H9 (cell line): Measurements from ENCODE around the gene CCDC116. TPM values are rescaled to one million over a fixed set of nuclear protein-coding genes. Genes with fewer than 3 reads are reported as not detected.

Source experiments
- DNase-seq: peaks from one replicate; pipeline ENCODE4 v3.0.0-alpha.2; 2017
- H2AFZ ChIP-seq: one replicate; pipeline ENCODE4 v1.6.1; 2013; ENCODE audit warnings: mild to moderate bottlenecking, low read length, control low read depth, moderate library complexity
- H2AK5ac ChIP-seq: 2 replicates; pipeline ENCODE4 v1.6.1; 2013; ENCODE audit warnings: low read length, control low read depth, mixed read lengths; ENCODE audit not compliant: insufficient read length
- H2BK120ac ChIP-seq: one replicate; pipeline ENCODE4 v1.6.1; 2013; ENCODE audit warnings: low read depth, mild to moderate bottlenecking, low read length, control low read depth, inconsistent platforms; ENCODE audit not compliant: poor library complexity, severe bottlenecking
- H2BK12ac ChIP-seq: 2 replicates; pipeline ENCODE4 v1.6.1; 2013; ENCODE audit warnings: low read length, control low read depth, mixed read lengths, low read depth; ENCODE audit not compliant: insufficient read length
- H2BK15ac ChIP-seq: 2 replicates; pipeline ENCODE4 v1.6.1; 2013; ENCODE audit warnings: low read depth, low read length, control low read depth
- H2BK20ac ChIP-seq: one replicate; pipeline ENCODE4 v1.6.1; 2013; ENCODE audit warnings: low read depth, mild to moderate bottlenecking, low read length, control low read depth, inconsistent platforms; ENCODE audit not compliant: poor library complexity, severe bottlenecking
- H2BK5ac ChIP-seq: 2 replicates; pipeline ENCODE4 v1.6.1; 2013; ENCODE audit warnings: low read length, control low read depth, mixed read lengths; ENCODE audit not compliant: insufficient read length
- H3K14ac ChIP-seq: 2 replicates; pipeline ENCODE4 v1.6.1; 2013; ENCODE audit warnings: low read length, control low read depth; ENCODE audit not compliant: insufficient read depth
- H3K18ac ChIP-seq: 2 replicates; pipeline ENCODE4 v1.6.1; 2013; ENCODE audit warnings: low read depth, mild to moderate bottlenecking, mixed read lengths, low read length, control low read depth; ENCODE audit not compliant: insufficient read length
- H3K23ac ChIP-seq: 2 replicates; pipeline ENCODE4 v1.6.1; 2013; ENCODE audit warnings: low read length, control low read depth, mixed read lengths, low read depth; ENCODE audit not compliant: insufficient read length
- H3K23me2 ChIP-seq: 2 replicates; pipeline ENCODE4 v1.6.1; 2013; ENCODE audit warnings: low read depth, mild to moderate bottlenecking, mixed read lengths, low read length, control low read depth; ENCODE audit not compliant: insufficient read length, poor library complexity, severe bottlenecking
- H3K27ac ChIP-seq: 2 replicates; pipeline ENCODE4 v1.5.1; 2013; ENCODE audit warnings: low read length, control low read depth, mixed read lengths, low read depth; ENCODE audit not compliant: insufficient read length
- H3K27me3 ChIP-seq: 2 replicates; pipeline ENCODE4 v1.6.1; 2013; ENCODE audit warnings: low read length, control low read depth, inconsistent platforms; ENCODE audit not compliant: insufficient read depth
- H3K4ac ChIP-seq: 2 replicates; pipeline ENCODE4 v1.6.1; 2013; ENCODE audit warnings: low read depth, mild to moderate bottlenecking, control low read depth, inconsistent platforms, low read length, moderate library complexity
- H3K4me1 ChIP-seq: 2 replicates; pipeline ENCODE4 v1.6.1; 2013; ENCODE audit warnings: low read length, control low read depth, inconsistent platforms; ENCODE audit not compliant: insufficient read depth
- H3K4me2 ChIP-seq: 2 replicates; pipeline ENCODE4 v1.6.1; 2013; ENCODE audit warnings: low read length, control low read depth, mixed read lengths; ENCODE audit not compliant: insufficient read length, insufficient read depth
- H3K56ac ChIP-seq: 2 replicates; pipeline ENCODE4 v1.6.1; 2013; ENCODE audit warnings: low read depth, mild to moderate bottlenecking, mixed read lengths, low read length, control low read depth; ENCODE audit not compliant: insufficient read length
- H3K79me1 ChIP-seq: 2 replicates; pipeline ENCODE4 v1.6.1; 2013; ENCODE audit warnings: low read depth, mild to moderate bottlenecking, moderate library complexity, low read length, control low read depth, inconsistent platforms; ENCODE audit not compliant: insufficient read depth, poor library complexity, severe bottlenecking
- H3K79me2 ChIP-seq: 2 replicates; pipeline ENCODE4 v1.6.1; 2013; ENCODE audit warnings: low read length, control low read depth, inconsistent platforms; ENCODE audit not compliant: insufficient read depth
- H3K9ac ChIP-seq: 2 replicates; pipeline ENCODE4 v1.6.1; 2013; ENCODE audit warnings: low read length, control low read depth, mixed read lengths; ENCODE audit not compliant: insufficient read length; ENCODE audit errors: extremely low read depth
- H3K9me3 ChIP-seq: one replicate; pipeline ENCODE4 v1.6.1; 2013; ENCODE audit warnings: low read depth, low read length, inconsistent platforms; ENCODE audit not compliant: control insufficient read depth
- H3T11ph ChIP-seq: one replicate; pipeline ENCODE4 v1.6.1; 2013; ENCODE audit warnings: mild to moderate bottlenecking, low read length, control low read depth, inconsistent platforms
- H4K20me1 ChIP-seq: one replicate; pipeline ENCODE4 v1.6.1; 2013; ENCODE audit not compliant: control insufficient read depth, insufficient read length, insufficient read depth
- H4K5ac ChIP-seq: 2 replicates; pipeline ENCODE4 v1.6.1; 2013; ENCODE audit warnings: low read depth, mild to moderate bottlenecking, mixed read lengths, low read length, control low read depth; ENCODE audit not compliant: insufficient read length
- H4K8ac ChIP-seq: replicated peaks from 2 replicates; pipeline ENCODE4 v1.6.1; 2013; ENCODE audit warnings: low read length, control low read depth, mixed read lengths, low read depth; ENCODE audit not compliant: insufficient read length
- H4K91ac ChIP-seq: 2 replicates; pipeline ENCODE4 v1.6.1; 2013; ENCODE audit warnings: low read depth, mild to moderate bottlenecking, moderate library complexity, mixed read lengths, low read length, control low read depth; ENCODE audit not compliant: insufficient read length
- H3K27ac Mint-ChIP-seq, 3 experiments: 2 replicates in 2 of 3; 3 replicates in 1 of 3; pipeline ENCODE4 v1.8.0; 2020 to 2021; ENCODE audit warnings: mixed read lengths in 3 of 3, mild to moderate bottlenecking in 1 of 3, moderate library complexity in 1 of 3
- H3K27me3 Mint-ChIP-seq: 2 replicates; pipeline ENCODE4 v1.8.0; 2021; ENCODE audit warnings: low read depth, mild to moderate bottlenecking, moderate library complexity, mixed read lengths
- H3K36me3 Mint-ChIP-seq, 3 experiments: 2 replicates in 2 of 3; 3 replicates in 1 of 3; pipeline ENCODE4 v1.8.0; 2020 to 2021; ENCODE audit warnings: low read depth in 3 of 3, mixed read lengths in 3 of 3; ENCODE audit not compliant: insufficient read depth in 1 of 3
- H3K4me1 Mint-ChIP-seq, 2 experiments: 2 replicates each; pipeline ENCODE4 v1.8.0; 2020; ENCODE audit warnings: mixed read lengths in 2 of 2
- H3K4me3 Mint-ChIP-seq, 2 experiments: 2 replicates in 1 of 2; 3 replicates in 1 of 2; pipeline ENCODE4 v1.8.0; 2020 to 2021; ENCODE audit warnings: mild to moderate bottlenecking in 2 of 2, mixed read lengths in 2 of 2, moderate library complexity in 1 of 2
- H3K9me3 Mint-ChIP-seq, 2 experiments: 2 replicates in 1 of 2; 3 replicates in 1 of 2; pipeline ENCODE4 v1.8.0; 2020; ENCODE audit warnings: mild to moderate bottlenecking in 2 of 2, mixed read lengths in 2 of 2, moderate library complexity in 1 of 2
- WGBS: extraction: QIAGEN DNeasy Blood & Tissue Kit; methylation state at CpG from one replicate; pipeline ENCODE4 v1.1.7; 2013; ENCODE audit warnings: missing lambda C conversion rate, low lambda C conversion rate, mixed read lengths; ENCODE audit not compliant: insufficient read length; ENCODE audit errors: extremely low coverage; 5-methylcytosine and 5-hydroxymethylcytosine counted together
- total RNA-seq: library from RNA; stranded (reverse); gene quantifications from 2 replicates; pipeline ENCODE4 v1.2.1, GENCODE V29; 2021
- TF ChIP-seq, protein P1 (sequence below): fragments of 200-600 bp; sonication (generic); conservative IDR thresholded peaks from 3 replicates; pipeline ENCODE4 v1.8.0; 2021; ENCODE audit warnings: antibody characterized with exemption, mild to moderate bottlenecking

Gene CCDC116
- total RNA-seq, 1 experiment from 2014 or later: 0.63 TPM

- no peak overlapping the region for H3T11ph ChIP-seq
- no peak overlapping the region for H2BK20ac ChIP-seq
- no peaks in the 10 kb centered on the region for H3K27me3 Mint-ChIP-seq
- no peak overlapping the region for H3K23ac ChIP-seq
- H3K27me3 ChIP-seq: no peaks in the 10 kb centered on the region
- H3K4me2 ChIP-seq: no peak overlapping the region
- TF ChIP-seq, protein P1, sequence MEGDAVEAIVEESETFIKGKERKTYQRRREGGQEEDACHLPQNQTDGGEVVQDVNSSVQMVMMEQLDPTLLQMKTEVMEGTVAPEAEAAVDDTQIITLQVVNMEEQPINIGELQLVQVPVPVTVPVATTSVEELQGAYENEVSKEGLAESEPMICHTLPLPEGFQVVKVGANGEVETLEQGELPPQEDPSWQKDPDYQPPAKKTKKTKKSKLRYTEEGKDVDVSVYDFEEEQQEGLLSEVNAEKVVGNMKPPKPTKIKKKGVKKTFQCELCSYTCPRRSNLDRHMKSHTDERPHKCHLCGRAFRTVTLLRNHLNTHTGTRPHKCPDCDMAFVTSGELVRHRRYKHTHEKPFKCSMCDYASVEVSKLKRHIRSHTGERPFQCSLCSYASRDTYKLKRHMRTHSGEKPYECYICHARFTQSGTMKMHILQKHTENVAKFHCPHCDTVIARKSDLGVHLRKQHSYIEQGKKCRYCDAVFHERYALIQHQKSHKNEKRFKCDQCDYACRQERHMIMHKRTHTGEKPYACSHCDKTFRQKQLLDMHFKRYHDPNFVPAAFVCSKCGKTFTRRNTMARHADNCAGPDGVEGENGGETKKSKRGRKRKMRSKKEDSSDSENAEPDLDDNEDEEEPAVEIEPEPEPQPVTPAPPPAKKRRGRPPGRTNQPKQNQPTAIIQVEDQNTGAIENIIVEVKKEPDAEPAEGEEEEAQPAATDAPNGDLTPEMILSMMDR: no peak
- H3K79me2 ChIP-seq: peaks cover 46% of the 10 kb centered on the region; the same call in 1 of the 2 replicates
- H3K4me3 Mint-ChIP-seq: no peak overlapping the region
- H2BK15ac ChIP-seq: no peak overlapping the region
- H3K36me3 Mint-ChIP-seq: peaks cover 30 to 43% (median 38%) of the 10 kb centered on the region in 3 experiments; a peak in 6 of 7 replicates
- H4K8ac ChIP-seq: no peak overlapping the region
- no peaks in the 10 kb centered on the region for H3K9me3 ChIP-seq
- no peak overlapping the region for H3K56ac ChIP-seq
- H3K9ac ChIP-seq: no peak overlapping the region
- H4K91ac ChIP-seq: no peak overlapping the region
- H2AFZ ChIP-seq: no peak overlapping the region
- no peak overlapping the region for H2AK5ac ChIP-seq
- H3K27ac Mint-ChIP-seq: peak overlapping the region in 2 of 3 experiments; percentile 75 to 92; a peak in 3 of 7 replicates
- H3K9me3 Mint-ChIP-seq: no peaks in the 10 kb centered on the region
- no peak overlapping the region for H2BK120ac ChIP-seq
- H3K23me2 ChIP-seq: no peaks in the 10 kb centered on the region
- no peak overlapping the region for H4K5ac ChIP-seq
- no peak overlapping the region for H2BK12ac ChIP-seq
- H3K18ac ChIP-seq: no peak overlapping the region
- H3K27ac ChIP-seq: no peak overlapping the region
- no CpG with 5 or more reads among the region's 9 CpGs for WGBS
- H3K4me1 Mint-ChIP-seq: peaks cover 22 to 24% of the 10 kb centered on the region in 2 experiments
- H3K79me1 ChIP-seq: peaks cover 11% of the 10 kb centered on the region
- DNase-seq: no peak
- H3K14ac ChIP-seq: no peak overlapping the region
- no peak overlapping the region for H3K4ac ChIP-seq
- H2BK5ac ChIP-seq: no peak overlapping the region
- H3K4me1 ChIP-seq: no peaks in the 10 kb centered on the region
- peaks cover 2% of the 10 kb centered on the region for H4K20me1 ChIP-seq
These were observed 41.5 kb upstream of the CCDC116 start for GRCh38 chr22:21590809-21591641.
